Caco-2 (cell line): Measurements from ENCODE around the gene VASN. TPM values are rescaled to one million over a fixed set of nuclear protein-coding genes. Genes with fewer than 3 reads are reported as not detected.
A peak's percentile ranks its signal among the peaks of the same experiment; 100 is the strongest.

Experiments used
- BruUV-seq: library from RNA; stranded (reverse); fragments of 400-500 nt; replicated peaks from 2 replicates; lab custom pipeline; 2021; lab: Mats Ljungman, UMichigan
- CTCF ChIA-PET: fragments of 300-600 bp; sonication (Branson Sonifier 250); formaldehyde crosslinking; loops from one replicate; lab custom pipeline; 2022; ENCODE audit warnings: antibody characterized with exemption; lab: Charles Lee
- POLR2A ChIA-PET: fragments of 300-600 bp; sonication (Branson Sonifier 250); formaldehyde crosslinking; loops from one replicate; lab custom pipeline; 2022; ENCODE audit warnings: antibody characterized with exemption; lab: Charles Lee
- DNase-seq, 2 experiments: peaks; one replicate each; pipeline versions ENCODE4 v3.0.0 to v3.0.0-alpha.2; 2020 to 2022
- H3K27me3 ChIP-seq: replicated peaks from 2 replicates; pipeline ENCODE4 v1.6.0; 2011; ENCODE audit warnings: low read length; ENCODE audit not compliant: control insufficient read depth, insufficient read depth
- H3K36me3 ChIP-seq: 2 replicates; pipeline ENCODE4 v1.5.1; 2011; ENCODE audit warnings: low read length; ENCODE audit not compliant: control insufficient read depth, insufficient read depth
- H3K4me1 ChIP-seq: fragments of 250-450 bp; sonication (Bioruptor Pico); 2 replicates; pipeline ENCODE4 v1.5.1; 2020; ENCODE audit warnings: mild to moderate bottlenecking
- H3K4me3 ChIP-seq: 2 replicates; pipeline ENCODE4 v1.5.1; 2011; ENCODE audit warnings: low read depth, mild to moderate bottlenecking, control low read depth, low read length
- H3K9me3 ChIP-seq: fragments of 250-450 bp; sonication (Bioruptor Pico); 2 replicates; pipeline ENCODE4 v1.5.1; 2020; ENCODE audit warnings: mild to moderate bottlenecking, moderate library complexity
- H3K27ac Mint-ChIP-seq: one replicate; pipeline ENCODE4 v1.8.0; 2022; ENCODE audit warnings: mixed read lengths; ENCODE audit not compliant: unreplicated experiment
- H3K27me3 Mint-ChIP-seq: one replicate; pipeline ENCODE4 v1.8.0; 2022; ENCODE audit warnings: mixed read lengths; ENCODE audit not compliant: insufficient read depth, unreplicated experiment
- H3K36me3 Mint-ChIP-seq: one replicate; pipeline ENCODE4 v1.8.0; 2022; ENCODE audit warnings: mild to moderate bottlenecking, mixed read lengths; ENCODE audit not compliant: insufficient read depth, unreplicated experiment
- H3K4me1 Mint-ChIP-seq: one replicate; pipeline ENCODE4 v1.8.0; 2022; ENCODE audit warnings: low read depth, mixed read lengths; ENCODE audit not compliant: unreplicated experiment
- H3K4me3 Mint-ChIP-seq: one replicate; pipeline ENCODE4 v1.8.0; 2022; ENCODE audit warnings: mild to moderate bottlenecking, moderate library complexity, mixed read lengths; ENCODE audit not compliant: unreplicated experiment
- H3K9me3 Mint-ChIP-seq: one replicate; pipeline ENCODE4 v1.8.0; 2022; ENCODE audit warnings: mixed read lengths; ENCODE audit not compliant: unreplicated experiment
- intact Hi-C: fragments of 100-400 bp; cut with micrococcal nuclease; formaldehyde crosslinking; loops from one replicate; pipeline ENCODE4 v1.10.0; 2022; ENCODE audit not compliant: unreplicated experiment
- total RNA-seq: library from RNA; stranded (reverse); gene quantifications from 2 replicates; pipeline ENCODE4 v1.2.3, GENCODE V29; 2022
- TF ChIP-seq, protein P1 (sequence below), 2 experiments: fragments of 200-600 bp in 1 of 2; IDR thresholded peaks; 1 replicate in 1 of 2; 2 replicates in 1 of 2; pipeline versions ENCODE4 v1.5.1 to v1.8.0; 2011 to 2022; ENCODE audit warnings: antibody characterized with exemption in 1 of 2, control low read depth in 1 of 2, inconsistent platforms in 1 of 2, low read depth in 1 of 2, low read length in 1 of 2, mild to moderate bottlenecking in 1 of 2, moderate library complexity in 1 of 2; ENCODE audit not compliant: insufficient read depth in 1 of 2, severe bottlenecking in 1 of 2, unreplicated experiment in 1 of 2

The VASN gene
- total RNA-seq, 1 experiment from 2014 or later = 2.7 TPM

DNA sequence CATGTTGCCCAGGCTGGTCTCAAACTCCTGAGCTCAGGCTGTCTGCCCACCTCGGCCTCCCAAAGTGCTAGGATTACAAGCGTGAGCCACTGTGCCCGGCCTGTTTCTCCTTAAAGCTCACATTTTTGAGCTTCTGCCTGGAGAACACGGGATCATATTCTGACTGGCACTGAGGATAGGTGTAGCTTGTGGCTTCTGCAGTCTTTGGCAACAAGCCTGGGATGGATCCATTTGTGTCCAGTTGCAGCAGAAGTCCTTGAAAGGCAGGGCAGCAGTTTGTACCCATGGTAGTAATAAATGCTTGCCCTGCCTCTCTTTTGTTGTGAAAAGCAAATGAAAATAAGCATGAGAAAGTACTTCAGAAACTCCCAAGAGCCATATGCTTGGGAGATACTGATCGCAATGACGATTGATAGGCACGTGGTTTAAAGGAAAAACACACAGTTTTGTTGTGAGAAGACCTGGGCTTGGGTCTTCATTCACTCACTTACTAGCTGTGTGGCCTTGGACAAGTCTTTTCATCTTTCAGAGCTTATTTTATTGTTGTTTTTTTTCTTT, 47.8 kb downstream of the VASN start:
- no peaks in the 10 kb centered on the region for H3K9me3 ChIP-seq
- ChIA-PET CTCF (no interaction called here), POLR2A (no interaction called here)
- DNase-seq = no peak
- peaks cover 6% of the 10 kb centered on the region for H3K4me1 ChIP-seq
- no peak overlapping the region for H3K4me3 ChIP-seq
- Mint-ChIP-seq H3K27me3 (no peaks in the 10 kb centered on the region), H3K27ac (no peak overlapping the region), H3K4me1 (peaks cover 9% of the 10 kb centered on the region), H3K36me3 (no peaks in the 10 kb centered on the region), H3K4me3 (no peak overlapping the region), H3K9me3 (no peaks in the 10 kb centered on the region)
- intact Hi-C loops = no loop called here
- BruUV-seq = no TSS peak
- TF ChIP-seq, protein P1, sequence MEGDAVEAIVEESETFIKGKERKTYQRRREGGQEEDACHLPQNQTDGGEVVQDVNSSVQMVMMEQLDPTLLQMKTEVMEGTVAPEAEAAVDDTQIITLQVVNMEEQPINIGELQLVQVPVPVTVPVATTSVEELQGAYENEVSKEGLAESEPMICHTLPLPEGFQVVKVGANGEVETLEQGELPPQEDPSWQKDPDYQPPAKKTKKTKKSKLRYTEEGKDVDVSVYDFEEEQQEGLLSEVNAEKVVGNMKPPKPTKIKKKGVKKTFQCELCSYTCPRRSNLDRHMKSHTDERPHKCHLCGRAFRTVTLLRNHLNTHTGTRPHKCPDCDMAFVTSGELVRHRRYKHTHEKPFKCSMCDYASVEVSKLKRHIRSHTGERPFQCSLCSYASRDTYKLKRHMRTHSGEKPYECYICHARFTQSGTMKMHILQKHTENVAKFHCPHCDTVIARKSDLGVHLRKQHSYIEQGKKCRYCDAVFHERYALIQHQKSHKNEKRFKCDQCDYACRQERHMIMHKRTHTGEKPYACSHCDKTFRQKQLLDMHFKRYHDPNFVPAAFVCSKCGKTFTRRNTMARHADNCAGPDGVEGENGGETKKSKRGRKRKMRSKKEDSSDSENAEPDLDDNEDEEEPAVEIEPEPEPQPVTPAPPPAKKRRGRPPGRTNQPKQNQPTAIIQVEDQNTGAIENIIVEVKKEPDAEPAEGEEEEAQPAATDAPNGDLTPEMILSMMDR (IDR thresholded peaks at IDR 0.05; ENCODE audit: insufficient read depth in 1 of 2, low read depth in 1 of 2, low read length in 1 of 2, severe bottlenecking in 1 of 2, unreplicated experiment in 1 of 2) = no peak
- no peaks in the 10 kb centered on the region for H3K27me3 ChIP-seq
- H3K36me3 ChIP-seq = no peaks in the 10 kb centered on the region

DNA sequence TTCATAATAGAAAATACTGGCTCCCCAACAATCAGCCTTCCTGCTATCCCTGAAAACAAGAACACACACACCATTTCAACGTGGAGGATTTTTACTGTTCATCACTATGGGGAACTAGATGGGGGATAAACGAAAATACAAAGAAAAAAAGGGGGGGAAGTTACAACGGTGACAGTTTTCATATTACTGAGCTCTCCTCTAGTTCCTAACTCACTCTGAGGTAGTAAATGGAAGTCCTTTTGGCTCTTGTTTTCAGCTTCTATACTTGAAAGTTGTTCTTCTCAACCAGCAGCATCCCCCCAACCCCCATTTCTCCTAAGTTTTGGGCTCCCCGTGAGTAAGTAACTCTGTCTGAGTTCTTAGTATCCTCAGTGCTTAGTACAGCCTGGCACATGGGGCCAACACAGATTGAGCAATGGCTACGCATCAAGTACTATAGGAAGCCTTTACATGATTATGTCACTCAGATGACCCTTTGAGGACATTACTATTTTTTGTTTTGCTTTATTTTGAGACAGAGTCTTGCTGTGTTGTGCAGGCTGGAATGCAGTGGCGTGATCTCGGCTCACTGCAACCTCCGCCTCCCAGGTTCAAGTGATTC, 49.0 kb downstream of the VASN start:
- ChIA-PET POLR2A (no interaction called here), CTCF (no interaction called here)
- Mint-ChIP-seq H3K27ac (no peak overlapping the region), H3K4me3 (no peak overlapping the region), H3K27me3 (no peaks in the 10 kb centered on the region), H3K4me1 (peaks cover 6% of the 10 kb centered on the region), H3K36me3 (peaks cover 6% of the 10 kb centered on the region), H3K9me3 (no peaks in the 10 kb centered on the region)
- DNase-seq = no peak
- H3K4me1 ChIP-seq = peaks cover 4% of the 10 kb centered on the region; the same call in 1 of the 2 replicates
- TF ChIP-seq, protein P1 (IDR thresholded peaks at IDR 0.05; ENCODE audit: insufficient read depth in 1 of 2, low read depth in 1 of 2, low read length in 1 of 2, severe bottlenecking in 1 of 2, unreplicated experiment in 1 of 2) = no peak
- H3K36me3 ChIP-seq = no peaks in the 10 kb centered on the region
- intact Hi-C loops = no loop called here
- BruUV-seq = no TSS peak
- no peak overlapping the region for H3K4me3 ChIP-seq
- H3K9me3 ChIP-seq = no peaks in the 10 kb centered on the region
- H3K27me3 ChIP-seq = no peaks in the 10 kb centered on the region

DNA sequence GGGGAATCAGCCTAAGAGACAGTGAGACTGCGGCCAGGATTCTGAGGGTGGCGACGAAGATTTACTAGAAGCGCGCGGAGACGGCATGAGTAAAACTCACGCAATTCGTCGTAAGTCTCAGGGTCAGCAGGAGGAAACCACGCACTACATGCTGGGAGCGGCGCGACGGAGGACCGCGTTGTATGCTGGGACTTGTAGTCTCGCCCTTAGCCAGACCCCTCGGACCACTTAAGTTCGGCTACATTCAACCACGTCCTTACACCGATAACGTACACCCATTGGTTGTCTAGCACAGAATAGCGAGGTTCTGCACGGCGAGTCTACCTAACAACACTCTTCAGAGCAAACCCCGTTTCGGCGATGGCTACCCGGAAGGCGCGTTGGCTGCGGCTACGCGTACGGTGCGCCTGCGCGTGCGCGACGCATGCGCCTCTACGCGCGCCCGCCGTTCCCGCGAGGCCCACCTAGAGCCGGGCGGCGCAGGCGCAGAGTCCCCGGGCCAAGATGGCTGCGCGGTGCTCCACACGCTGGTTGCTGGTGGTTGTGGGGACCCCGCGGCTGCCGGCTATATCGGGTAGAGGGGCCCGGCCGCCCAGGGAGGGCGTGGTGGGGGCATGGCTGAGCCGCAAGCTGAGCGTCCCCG, 53.9 kb downstream of the VASN start, which contains the start of gene DNAJA3:
Gene DNAJA3, plus strand, starts transcription at position 491 of the 643 bp plus-strand sequence. Its CDS starts 14 bp downstream, at position 505.
- no peaks in the 10 kb centered on the region for H3K27me3 ChIP-seq
- TF ChIP-seq, protein P1 (IDR thresholded peaks at IDR 0.05; ENCODE audit: insufficient read depth in 1 of 2, low read depth in 1 of 2, low read length in 1 of 2, severe bottlenecking in 1 of 2, unreplicated experiment in 1 of 2) = no peak
- intact Hi-C loops = loop anchor here (5.0 kb wide), 2 partner anchors 52 to 187 kb away; partner anchors contain the start of genes HMOX2 and UBALD1
- H3K27me3 Mint-ChIP-seq = no peaks in the 10 kb centered on the region
- CTCF ChIA-PET = no interaction called here
- peaks cover 9% of the 10 kb centered on the region; the same call in 1 of the 2 replicates for H3K4me1 ChIP-seq
- peaks cover 37% of the 10 kb centered on the region for H3K36me3 Mint-ChIP-seq
- POLR2A ChIA-PET = no interaction called here
- peak; percentile 89 to 91 for DNase-seq
- peak within 1 kb of the TSS; percentile 99 for H3K27ac Mint-ChIP-seq
- H3K4me3 Mint-ChIP-seq = peak within 1 kb of the TSS; percentile 94
- peak within 1 kb of the TSS; percentile 50 for H3K4me3 ChIP-seq
- H3K9me3 ChIP-seq = no peaks in the 10 kb centered on the region
- no peaks in the 10 kb centered on the region for H3K36me3 ChIP-seq
- no TSS peak for BruUV-seq
- H3K4me1 Mint-ChIP-seq = peaks cover 6% of the 10 kb centered on the region
- H3K9me3 Mint-ChIP-seq = no peaks in the 10 kb centered on the region
